Activated CD4-positive, alpha-beta T cell treated with anti-CD3 and anti-CD28 coated beads, Interleukin-2, Interleukin-6, amounts not matched to agents 100 ng/mL and 50 ng/mL, durations not matched to agents 16 hours and 8 hours (primary cell): ENCODE results near the gene ZMPSTE24.
A peak's percentile ranks its signal among the peaks of the same experiment; 100 is the strongest.

Experiments used
- DNase-seq: peaks from one replicate; pipeline ENCODE4 v3.0.0-alpha.2; 2020

Gene ZMPSTE24

DNA sequence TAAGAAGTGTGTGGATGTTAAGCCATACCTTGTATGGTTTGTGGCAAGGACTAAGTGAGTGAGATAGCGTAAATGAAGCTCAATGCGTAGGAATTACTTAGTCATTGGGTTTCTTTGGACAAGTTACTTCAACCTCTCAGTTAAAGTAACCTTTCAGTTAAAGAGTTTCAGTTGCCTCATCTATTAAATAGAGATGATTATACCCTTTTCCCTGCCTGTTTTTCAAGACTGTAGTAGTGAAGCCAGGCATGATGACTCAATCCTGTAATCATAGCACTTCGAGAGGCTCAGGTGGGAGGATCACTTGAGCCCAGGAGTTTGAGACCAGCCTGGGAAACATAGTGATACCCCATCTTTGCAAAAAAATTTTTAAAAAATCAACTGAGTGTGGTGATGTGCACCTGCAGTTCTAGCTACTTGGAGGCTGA is 6.3 kb downstream of the ZMPSTE24 start:
- peak; percentile 71 for DNase-seq

DNA sequence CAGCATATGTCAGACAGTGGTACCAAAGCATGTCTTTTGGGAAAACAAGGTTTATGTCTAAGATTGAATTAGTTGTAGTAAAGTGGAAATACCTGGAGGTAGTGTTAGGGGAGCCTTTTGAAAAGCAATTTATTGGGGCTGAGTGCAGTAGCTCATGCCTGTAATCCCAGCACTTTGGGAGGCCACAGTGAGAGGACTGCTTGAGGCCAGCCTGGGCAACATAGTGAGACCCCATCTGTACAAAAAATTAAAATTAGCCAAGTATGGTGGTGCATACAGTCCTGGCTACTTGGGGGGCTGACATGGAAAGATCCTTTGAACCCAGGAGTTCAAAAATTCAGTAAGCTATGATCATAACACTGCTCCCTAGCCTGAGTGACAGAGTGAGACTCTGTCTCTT is 7.3 kb downstream of the ZMPSTE24 start:
- no peak for DNase-seq

DNA sequence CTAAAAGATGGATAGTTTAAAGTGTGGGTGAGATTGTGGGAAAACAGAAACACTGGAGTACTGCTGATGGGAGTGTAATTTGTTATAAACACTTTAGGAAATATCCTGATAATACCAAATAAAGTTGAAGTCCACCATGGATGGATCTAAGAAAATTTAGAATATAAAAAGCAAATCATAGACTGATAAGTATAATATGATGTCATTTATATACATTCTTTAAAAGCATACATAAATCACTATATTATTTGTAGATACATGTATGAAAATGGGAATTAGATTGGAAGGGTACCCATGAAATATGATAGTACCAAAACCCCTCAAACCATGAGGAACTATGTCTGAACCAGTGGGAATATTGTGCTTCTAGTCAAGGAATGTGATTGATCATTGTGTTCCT is 7.9 kb downstream of the ZMPSTE24 start:
- DNase-seq, result no peak

- DNase-seq, result no peak
Observed at GRCh38 chr1:40266786-40267535, 8.9 kb downstream of the ZMPSTE24 start.

DNA sequence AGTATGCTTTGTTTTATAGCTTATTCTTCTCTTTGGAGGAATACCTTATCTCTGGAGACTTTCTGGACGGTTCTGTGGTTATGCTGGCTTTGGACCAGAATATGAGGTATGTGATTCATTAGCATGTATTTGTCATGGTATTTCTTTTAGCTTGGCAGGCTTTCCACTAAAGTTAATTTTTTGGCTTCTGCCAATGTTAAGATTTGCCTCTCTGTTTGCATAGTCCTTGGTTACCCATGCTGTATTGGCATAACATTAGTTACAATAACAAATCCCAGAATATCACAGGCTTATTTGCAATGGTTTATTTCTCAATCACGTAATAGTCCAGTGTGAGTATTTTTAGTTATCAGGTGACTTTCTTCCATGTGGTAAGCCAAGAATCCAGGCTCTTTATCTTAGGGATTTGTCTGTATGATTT is 9.7 kb downstream of the ZMPSTE24 start:
- no peak for DNase-seq

DNA sequence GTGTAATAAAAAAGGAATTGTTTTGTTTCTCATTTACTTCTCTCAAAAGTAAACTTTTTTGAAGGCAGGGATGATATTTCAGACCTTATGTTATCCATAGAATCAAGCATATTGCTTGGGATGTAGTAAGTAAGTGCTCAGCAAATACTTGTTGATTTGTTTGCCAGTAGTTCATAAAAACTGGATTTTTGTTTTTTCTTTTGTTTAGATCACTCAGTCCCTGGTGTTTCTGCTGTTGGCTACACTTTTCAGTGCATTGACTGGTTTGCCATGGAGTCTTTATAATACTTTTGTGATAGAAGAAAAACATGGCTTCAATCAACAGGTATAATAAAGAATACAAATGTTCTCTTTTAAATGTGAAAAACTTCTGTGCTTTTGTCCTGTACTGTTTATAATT is 10.2 kb downstream of the ZMPSTE24 start:
- DNase-seq, result no peak

DNA sequence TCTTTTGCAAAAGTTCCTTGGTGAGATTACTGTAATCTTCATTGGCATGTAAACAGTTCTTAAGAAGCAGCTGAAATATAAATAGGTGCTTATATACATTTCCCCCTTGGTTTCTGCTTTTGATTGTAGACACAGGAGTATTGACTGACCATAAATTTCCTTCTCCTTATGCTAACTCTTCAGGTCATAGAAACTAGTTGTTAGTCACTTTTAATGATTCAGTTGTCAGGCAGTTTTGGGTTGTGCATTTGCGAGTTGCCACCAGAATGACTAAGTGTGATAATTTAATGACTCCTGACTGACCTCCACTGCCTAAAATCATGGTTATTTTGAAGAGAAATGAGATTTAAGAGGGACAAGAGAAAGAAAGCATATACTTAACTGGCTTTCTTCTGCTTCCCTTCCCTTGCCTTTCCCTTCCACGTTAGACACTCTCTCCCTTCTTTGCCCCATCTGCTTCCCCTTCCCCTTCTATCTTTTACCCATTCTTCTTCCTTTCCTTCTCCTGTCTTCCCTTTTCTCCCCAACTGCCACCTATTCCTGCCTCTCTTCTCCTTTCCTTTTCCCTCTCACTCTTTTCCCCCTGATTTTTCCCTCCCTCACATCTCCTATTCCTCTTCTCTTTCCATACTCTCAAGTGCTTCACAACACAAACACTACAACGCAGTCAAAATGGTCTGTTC is 12.3 kb downstream of the ZMPSTE24 start:
- DNase-seq, result peak; percentile 69

DNA sequence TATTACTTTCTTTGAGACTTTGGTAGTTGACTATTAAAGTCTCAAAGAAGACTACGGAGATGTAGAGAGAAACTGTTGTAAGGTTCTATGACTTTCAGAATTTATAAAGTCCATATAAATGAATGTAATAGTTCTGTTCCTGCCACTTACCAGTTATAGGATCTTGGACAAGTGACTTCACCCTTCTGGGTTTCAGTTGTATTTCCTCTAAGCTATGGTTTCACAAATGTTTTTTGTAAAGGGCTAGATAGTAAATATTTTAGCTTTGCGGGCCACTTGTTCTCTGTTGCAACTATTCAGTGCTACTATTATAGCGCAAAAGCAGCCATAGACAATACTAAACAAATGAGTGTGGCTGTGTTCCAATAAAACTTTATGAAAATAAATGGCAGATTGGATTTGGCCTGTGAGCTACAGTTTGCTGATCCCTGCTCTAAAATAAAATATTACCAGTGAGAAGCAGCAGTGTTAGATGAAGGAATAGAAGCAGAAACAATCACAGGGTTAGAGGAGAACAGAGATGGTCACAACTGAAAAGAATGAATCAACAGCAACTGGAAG is 14.7 kb downstream of the ZMPSTE24 start:
- DNase-seq, result no peak

DNA sequence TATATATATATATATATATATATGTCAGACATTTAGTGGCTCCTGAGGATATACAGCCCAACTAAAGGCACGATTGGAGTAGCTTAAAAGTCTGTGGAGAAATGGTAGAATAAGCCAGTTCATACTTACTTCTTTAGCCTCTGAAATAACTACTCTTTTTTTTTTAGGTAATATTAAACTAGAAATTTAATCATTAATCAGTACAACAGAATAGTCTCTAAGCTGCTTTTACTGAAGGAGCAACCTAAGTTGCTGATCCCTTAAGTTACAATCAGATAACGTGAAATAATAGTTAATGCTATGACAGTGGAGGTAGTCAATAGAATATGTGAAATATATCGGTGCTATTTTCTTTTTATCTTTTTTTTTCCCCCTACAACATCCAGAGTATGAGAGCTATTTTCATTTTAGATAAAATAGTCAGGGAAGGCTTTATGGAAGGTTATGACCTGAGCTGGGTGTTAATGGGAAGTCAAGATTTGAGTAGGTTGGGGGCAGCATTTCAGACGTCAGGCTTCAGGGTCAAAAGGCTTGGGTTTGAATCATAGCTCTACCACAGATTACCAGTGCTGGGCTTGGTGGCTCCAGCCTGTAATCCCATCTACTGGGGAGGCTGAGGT is 15.6 kb downstream of the ZMPSTE24 start:
- no peak for DNase-seq

GRCh38 chr1:40274331-40274730 is 16.3 kb downstream of the ZMPSTE24 start:
- DNase-seq, result no peak

GRCh38 chr1:40276122-40276521 is 18.1 kb downstream of the ZMPSTE24 start:
- DNase-seq, result no peak

DNA sequence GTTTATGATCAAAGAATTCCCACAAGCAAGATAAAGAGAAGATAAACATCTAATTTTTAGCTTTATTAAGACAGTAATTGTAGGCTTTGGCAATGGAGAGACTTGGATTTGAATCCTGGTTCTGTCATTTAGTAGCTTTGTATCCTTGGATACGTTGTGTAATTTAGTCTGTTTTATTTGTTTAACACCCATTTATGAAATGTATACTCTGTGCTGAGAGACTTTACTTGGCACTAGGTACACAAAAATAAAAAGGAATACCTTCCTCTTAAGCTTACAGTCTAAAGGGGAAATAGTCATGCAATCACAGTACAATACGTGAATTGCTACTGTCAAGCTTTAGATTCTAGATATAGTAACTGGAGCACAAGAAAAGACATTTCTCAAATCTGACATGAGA is 23.8 kb downstream of the ZMPSTE24 start:
- DNase-seq, result no peak

DNA sequence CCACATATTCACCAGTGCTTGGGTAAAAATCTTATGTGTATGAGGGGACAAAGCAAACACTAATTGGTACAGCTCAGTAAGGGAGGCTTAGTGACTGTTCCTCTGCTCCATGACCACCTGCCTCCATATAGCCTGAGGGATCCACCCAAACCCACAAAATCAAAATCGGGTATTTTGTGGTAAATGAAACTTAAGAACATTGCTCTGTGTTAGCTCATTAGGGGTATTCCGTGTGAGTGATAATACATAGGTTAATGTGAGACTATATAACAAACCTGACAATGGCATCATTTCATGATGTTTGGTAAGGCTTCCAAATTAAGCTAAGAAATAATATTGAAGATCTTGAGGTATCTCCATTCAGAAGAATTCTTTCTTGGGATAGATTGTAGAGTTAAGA is 33.3 kb downstream of the ZMPSTE24 start:
- DNase-seq, result no peak

GRCh38 chr1:40299366-40300248 is 41.6 kb downstream of the ZMPSTE24 start:
- no peak for DNase-seq

DNA sequence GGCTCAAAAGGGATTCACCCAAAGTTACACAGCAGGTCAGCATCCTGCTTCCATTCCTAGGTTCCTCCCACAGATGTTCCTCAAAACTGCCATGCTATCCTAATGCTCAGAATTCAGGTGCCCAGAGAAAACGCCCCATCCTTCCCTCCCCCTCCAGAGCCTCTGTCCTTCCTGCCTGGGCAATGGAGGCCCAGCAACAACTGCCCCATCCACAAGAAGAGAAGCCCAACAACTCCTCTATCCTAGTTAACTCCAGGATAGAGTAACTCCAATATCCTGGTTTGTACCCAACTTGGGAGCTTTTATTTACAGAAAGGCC is 42.2 kb downstream of the ZMPSTE24 start:
- no peak for DNase-seq

DNA sequence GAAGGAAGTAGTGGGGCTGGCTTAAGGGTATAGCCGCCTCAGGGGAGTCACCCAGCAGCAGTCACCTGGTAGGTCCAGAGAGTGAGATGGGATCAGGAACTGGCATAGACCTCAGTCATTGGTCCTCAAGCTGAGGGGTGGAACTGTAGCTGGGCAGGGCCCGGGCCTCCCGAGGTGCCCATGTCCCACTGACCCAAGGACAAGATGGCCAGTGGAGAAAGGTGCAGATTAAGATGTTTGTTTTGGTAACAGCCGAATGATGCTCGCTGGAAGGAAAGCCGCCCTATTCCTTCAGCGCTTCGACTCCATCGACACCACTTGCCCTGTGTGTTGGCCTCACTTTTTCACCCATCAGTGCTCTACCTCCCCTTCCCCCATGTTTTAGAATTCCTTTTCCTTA is 42.6 kb downstream of the ZMPSTE24 start:
- no peak for DNase-seq

GRCh38 chr1:40301066-40301465 is 43.0 kb downstream of the ZMPSTE24 start:
- no peak for DNase-seq

- DNase-seq, result no peak
Observed at GRCh38 chr1:40301541-40302299, 43.7 kb downstream of the ZMPSTE24 start.

DNA sequence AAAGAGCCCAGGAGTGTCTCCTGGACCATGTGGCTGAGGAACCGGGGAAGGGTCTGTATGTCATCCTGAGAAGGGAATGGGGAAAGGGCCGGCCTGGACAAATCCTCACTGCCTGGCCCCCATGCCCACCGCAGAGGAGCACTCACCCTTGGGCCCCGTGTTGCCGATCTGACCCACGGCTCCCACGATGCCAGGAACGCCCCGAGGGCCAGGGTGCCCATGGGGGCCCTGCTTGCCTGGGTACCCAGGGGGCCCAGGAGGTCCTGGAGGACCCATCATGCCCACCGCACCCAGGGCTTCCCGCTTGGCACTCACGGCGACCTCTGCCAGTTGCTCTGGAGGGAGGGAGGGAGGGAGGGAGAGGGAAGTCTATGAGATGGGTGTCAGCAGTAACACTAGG is 44.4 kb downstream of the ZMPSTE24 start:
- no peak for DNase-seq

GRCh38 chr1:40303051-40303771 is 45.2 kb downstream of the ZMPSTE24 start:
- no peak for DNase-seq

GRCh38 chr1:40303790-40304189 is 45.8 kb downstream of the ZMPSTE24 start:
- no peak for DNase-seq
